HepG2 (cell line): ENCODE data around the gene CYP2J2.

Experiments
- CHD2 ChIP-seq: IDR thresholded peaks from 2 replicates; pipeline ENCODE4 v1.6.1; 2011; ENCODE audit warnings: low read depth, low read length, improper control_type of control experiment
- GATA4 ChIP-seq: sonication (generic); IDR thresholded peaks from 2 replicates; pipeline ENCODE4 v1.6.1; 2016; ENCODE audit warnings: antibody characterized with exemption, low read depth, borderline replicate concordance
- HIVEP1 ChIP-seq: sonication (generic); formaldehyde crosslinking; IDR thresholded peaks from 2 replicates; pipeline ENCODE4 v1.4.0; 2020; ENCODE audit warnings: mild to moderate bottlenecking, missing genetic modification reagents
- KMT2A ChIP-seq: sonication (generic); formaldehyde crosslinking; IDR thresholded peaks from 2 replicates; pipeline ENCODE4 v1.4.0; 2020; ENCODE audit warnings: missing genetic modification reagents
- PHF8 ChIP-seq: sonication (generic); formaldehyde crosslinking; IDR thresholded peaks from 2 replicates; pipeline ENCODE4 v1.5.0; 2020; ENCODE audit warnings: missing genetic modification reagents
- POLR2A ChIP-seq, 2 experiments: IDR thresholded peaks; 2 replicates each; pipeline ENCODE4 v1.6.1; 2011; ENCODE audit warnings: low read depth in 2 of 2, low read length in 2 of 2, mild to moderate bottlenecking in 1 of 2, moderate library complexity in 1 of 2; ENCODE audit not compliant: insufficient read depth in 1 of 2
- POLR2AphosphoS5 ChIP-seq: IDR thresholded peaks from 2 replicates; pipeline ENCODE4 v1.6.1; 2012; ENCODE audit warnings: low read depth, low read length
- ZC3H4 ChIP-seq: sonication (generic); formaldehyde crosslinking; IDR thresholded peaks from 2 replicates; pipeline ENCODE4 v1.4.0; 2020; ENCODE audit warnings: missing genetic modification reagents, borderline replicate concordance
- ZNF121 ChIP-seq: sonication (generic); formaldehyde crosslinking; IDR thresholded peaks from 2 replicates; pipeline ENCODE4 v1.5.0; 2020; ENCODE audit warnings: mild to moderate bottlenecking, missing genetic modification reagents
- ZNF749 ChIP-seq: sonication (generic); formaldehyde crosslinking; IDR thresholded peaks from 2 replicates; pipeline ENCODE4 v1.8.0; 2022; ENCODE audit warnings: mild to moderate bottlenecking, missing genetic modification reagents, moderate library complexity, borderline replicate concordance
- TF ChIP-seq, protein P1 (sequence below): sonication (generic); formaldehyde crosslinking; IDR thresholded peaks from 2 replicates; pipeline ENCODE4 v1.4.0; 2020; ENCODE audit warnings: missing genetic modification reagents, borderline replicate concordance
- TF ChIP-seq, protein P2 (sequence below): sonication (generic); formaldehyde crosslinking; IDR thresholded peaks from 2 replicates; pipeline ENCODE4 v1.4.0; 2020; ENCODE audit warnings: missing genetic modification reagents, mild to moderate bottlenecking, borderline replicate concordance
- TF ChIP-seq, protein P3 (sequence below): sonication (generic); formaldehyde crosslinking; IDR thresholded peaks from 2 replicates; pipeline ENCODE4 v1.5.0; 2020; ENCODE audit warnings: mild to moderate bottlenecking, missing genetic modification reagents, moderate library complexity
- TF ChIP-seq, protein P4 (sequence below): sonication (generic); formaldehyde crosslinking; IDR thresholded peaks from 2 replicates; pipeline ENCODE4 v1.9.0; 2021; ENCODE audit warnings: mild to moderate bottlenecking, missing genetic modification reagents

DNA sequence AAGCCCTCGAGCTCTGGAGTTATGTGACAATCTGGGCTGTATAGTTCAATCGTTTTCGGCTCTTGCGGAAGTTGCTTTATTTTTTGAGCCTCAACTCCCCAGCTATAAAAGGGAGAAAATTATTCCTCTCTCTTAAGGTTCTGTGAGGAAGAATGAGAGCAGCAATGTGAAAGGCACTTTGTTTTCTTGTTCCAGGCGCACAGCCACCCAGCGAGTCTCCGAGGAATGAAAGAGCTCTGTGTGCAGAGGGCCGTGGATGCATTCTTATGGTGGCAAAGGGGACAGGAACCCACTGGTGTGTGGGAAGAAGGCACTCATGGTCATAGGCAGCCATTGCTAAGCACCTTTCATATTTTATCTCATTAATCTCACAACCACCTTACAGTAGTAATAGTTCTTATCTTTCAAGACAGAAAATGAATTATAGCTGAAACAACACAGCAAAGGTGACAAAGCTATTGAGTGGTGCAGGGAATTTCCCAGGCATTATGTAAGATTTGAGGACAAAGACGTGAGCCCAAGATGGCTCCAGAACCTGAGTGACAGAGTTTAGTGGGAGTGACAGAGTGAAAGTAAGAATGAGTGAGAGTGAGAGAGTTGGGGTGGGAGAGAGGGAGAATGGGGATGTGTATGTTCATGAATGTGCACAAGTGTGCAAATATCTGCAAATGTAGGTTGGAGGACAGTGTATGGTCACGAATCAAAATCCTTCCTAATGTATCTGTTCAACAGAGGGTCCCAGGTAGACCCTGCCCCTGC, 9.4 kb downstream of the CYP2J2 start:
- TF ChIP-seq, protein P1, sequence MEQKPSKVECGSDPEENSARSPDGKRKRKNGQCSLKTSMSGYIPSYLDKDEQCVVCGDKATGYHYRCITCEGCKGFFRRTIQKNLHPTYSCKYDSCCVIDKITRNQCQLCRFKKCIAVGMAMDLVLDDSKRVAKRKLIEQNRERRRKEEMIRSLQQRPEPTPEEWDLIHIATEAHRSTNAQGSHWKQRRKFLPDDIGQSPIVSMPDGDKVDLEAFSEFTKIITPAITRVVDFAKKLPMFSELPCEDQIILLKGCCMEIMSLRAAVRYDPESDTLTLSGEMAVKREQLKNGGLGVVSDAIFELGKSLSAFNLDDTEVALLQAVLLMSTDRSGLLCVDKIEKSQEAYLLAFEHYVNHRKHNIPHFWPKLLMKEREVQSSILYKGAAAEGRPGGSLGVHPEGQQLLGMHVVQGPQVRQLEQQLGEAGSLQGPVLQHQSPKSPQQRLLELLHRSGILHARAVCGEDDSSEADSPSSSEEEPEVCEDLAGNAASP (CRISPR knock-in tag), result no peak
- TF ChIP-seq KMT2A (CRISPR knock-in tag) (no peak), POLR2AphosphoS5 (no peak), ZNF121 (CRISPR knock-in tag) (no peak), CHD2 (no peak), GATA4 (no peak), HIVEP1 (no peak), POLR2A (IDR thresholded peaks at IDR 0.05; ENCODE audit: insufficient read depth in 1 of 2, low read depth in 2 of 2, low read length in 2 of 2) (no peak), ZC3H4 (CRISPR knock-in tag) (no peak), PHF8 (CRISPR knock-in tag) (no peak), ZNF749 (CRISPR knock-in tag) (no peak)
- TF ChIP-seq, protein P2, sequence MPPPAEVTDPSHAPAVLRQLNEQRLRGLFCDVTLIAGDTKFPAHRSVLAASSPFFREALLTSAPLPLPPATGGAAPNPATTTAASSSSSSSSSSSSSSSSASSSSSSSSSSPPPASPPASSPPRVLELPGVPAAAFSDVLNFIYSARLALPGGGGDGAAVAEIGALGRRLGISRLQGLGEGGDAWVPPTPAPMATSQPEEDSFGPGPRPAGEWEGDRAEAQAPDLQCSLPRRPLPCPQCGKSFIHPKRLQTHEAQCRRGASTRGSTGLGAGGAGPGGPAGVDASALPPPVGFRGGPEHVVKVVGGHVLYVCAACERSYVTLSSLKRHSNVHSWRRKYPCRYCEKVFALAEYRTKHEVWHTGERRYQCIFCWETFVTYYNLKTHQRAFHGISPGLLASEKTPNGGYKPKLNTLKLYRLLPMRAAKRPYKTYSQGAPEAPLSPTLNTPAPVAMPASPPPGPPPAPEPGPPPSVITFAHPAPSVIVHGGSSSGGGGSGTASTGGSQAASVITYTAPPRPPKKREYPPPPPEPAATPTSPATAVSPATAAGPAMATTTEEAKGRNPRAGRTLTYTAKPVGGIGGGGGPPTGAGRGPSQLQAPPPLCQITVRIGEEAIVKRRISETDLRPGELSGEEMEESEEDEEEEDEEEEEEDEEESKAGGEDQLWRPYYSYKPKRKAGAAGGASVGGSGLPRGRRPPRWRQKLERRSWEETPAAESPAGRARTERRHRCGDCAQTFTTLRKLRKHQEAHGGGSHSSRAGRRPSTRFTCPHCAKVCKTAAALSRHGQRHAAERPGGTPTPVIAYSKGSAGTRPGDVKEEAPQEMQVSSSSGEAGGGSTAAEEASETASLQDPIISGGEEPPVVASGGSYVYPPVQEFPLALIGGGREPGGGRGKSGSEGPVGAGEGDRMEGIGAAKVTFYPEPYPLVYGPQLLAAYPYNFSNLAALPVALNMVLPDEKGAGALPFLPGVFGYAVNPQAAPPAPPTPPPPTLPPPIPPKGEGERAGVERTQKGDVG, result no peak
- TF ChIP-seq, protein P3, sequence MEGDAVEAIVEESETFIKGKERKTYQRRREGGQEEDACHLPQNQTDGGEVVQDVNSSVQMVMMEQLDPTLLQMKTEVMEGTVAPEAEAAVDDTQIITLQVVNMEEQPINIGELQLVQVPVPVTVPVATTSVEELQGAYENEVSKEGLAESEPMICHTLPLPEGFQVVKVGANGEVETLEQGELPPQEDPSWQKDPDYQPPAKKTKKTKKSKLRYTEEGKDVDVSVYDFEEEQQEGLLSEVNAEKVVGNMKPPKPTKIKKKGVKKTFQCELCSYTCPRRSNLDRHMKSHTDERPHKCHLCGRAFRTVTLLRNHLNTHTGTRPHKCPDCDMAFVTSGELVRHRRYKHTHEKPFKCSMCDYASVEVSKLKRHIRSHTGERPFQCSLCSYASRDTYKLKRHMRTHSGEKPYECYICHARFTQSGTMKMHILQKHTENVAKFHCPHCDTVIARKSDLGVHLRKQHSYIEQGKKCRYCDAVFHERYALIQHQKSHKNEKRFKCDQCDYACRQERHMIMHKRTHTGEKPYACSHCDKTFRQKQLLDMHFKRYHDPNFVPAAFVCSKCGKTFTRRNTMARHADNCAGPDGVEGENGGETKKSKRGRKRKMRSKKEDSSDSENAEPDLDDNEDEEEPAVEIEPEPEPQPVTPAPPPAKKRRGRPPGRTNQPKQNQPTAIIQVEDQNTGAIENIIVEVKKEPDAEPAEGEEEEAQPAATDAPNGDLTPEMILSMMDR (CRISPR knock-in tag), result no peak
- TF ChIP-seq, protein P4, sequence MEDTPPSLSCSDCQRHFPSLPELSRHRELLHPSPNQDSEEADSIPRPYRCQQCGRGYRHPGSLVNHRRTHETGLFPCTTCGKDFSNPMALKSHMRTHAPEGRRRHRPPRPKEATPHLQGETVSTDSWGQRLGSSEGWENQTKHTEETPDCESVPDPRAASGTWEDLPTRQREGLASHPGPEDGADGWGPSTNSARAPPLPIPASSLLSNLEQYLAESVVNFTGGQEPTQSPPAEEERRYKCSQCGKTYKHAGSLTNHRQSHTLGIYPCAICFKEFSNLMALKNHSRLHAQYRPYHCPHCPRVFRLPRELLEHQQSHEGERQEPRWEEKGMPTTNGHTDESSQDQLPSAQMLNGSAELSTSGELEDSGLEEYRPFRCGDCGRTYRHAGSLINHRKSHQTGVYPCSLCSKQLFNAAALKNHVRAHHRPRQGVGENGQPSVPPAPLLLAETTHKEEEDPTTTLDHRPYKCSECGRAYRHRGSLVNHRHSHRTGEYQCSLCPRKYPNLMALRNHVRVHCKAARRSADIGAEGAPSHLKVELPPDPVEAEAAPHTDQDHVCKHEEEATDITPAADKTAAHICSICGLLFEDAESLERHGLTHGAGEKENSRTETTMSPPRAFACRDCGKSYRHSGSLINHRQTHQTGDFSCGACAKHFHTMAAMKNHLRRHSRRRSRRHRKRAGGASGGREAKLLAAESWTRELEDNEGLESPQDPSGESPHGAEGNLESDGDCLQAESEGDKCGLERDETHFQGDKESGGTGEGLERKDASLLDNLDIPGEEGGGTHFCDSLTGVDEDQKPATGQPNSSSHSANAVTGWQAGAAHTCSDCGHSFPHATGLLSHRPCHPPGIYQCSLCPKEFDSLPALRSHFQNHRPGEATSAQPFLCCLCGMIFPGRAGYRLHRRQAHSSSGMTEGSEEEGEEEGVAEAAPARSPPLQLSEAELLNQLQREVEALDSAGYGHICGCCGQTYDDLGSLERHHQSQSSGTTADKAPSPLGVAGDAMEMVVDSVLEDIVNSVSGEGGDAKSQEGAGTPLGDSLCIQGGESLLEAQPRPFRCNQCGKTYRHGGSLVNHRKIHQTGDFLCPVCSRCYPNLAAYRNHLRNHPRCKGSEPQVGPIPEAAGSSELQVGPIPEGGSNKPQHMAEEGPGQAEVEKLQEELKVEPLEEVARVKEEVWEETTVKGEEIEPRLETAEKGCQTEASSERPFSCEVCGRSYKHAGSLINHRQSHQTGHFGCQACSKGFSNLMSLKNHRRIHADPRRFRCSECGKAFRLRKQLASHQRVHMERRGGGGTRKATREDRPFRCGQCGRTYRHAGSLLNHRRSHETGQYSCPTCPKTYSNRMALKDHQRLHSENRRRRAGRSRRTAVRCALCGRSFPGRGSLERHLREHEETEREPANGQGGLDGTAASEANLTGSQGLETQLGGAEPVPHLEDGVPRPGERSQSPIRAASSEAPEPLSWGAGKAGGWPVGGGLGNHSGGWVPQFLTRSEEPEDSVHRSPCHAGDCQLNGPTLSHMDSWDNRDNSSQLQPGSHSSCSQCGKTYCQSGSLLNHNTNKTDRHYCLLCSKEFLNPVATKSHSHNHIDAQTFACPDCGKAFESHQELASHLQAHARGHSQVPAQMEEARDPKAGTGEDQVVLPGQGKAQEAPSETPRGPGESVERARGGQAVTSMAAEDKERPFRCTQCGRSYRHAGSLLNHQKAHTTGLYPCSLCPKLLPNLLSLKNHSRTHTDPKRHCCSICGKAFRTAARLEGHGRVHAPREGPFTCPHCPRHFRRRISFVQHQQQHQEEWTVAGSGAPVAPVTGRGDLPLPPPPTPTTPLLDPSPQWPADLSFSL (CRISPR knock-in tag), result no peak
